NCI-H2081 treated with DMSO at 0.1 percent for 48 hours (cell line): ENCODE measurements around the gene ERC1.
"Not testable (repeated sequence)": the region's sequence is repeated elsewhere in the genome, so short reads cannot be mapped to it uniquely, and the experiment has no call there.

Experiments
- DNase-seq: peaks from one replicate; lab custom pipeline; 2025; lab: John Stamatoyannopoulos, UW

The ERC1 gene

DNA sequence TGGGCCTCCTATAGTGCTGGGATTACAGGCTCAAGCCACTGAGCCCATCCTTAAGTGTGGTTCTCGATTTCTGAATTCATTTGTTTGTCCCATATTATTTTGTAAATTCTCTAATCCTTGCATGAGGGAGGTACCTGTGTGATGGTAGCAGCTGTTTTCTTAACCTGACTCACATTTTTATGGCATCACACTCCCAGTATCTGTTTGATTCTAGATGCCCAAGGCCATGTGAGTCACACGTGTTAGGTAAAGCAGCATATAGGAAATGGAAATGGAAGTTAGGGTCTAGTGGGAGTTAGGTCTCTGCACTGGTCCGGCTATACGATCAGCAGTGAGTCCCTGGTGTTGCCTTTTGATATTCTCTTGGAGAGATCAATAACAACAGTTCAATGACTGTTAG, 198.1 kb downstream of the ERC1 start:
- DNase-seq, result no peak

DNA sequence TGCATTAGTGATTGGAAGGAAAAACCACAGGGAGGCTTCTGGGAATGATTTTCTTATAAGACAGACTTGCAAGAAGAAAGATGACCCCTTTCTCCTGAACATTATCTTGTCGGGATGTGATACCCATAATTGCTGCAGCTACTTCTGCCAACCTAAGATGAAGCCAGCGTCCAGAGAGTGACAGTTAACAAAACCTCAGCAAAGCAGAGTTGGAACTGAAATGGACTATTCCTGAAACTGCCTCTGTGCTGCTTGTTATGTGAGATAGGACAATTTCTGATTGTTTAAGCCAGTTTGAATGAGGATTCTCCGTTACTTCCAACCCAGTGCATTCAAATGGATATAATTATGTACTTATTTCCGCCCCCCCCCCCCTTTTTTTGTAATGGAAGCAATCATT, 204.5 kb downstream of the ERC1 start:
- DNase-seq, result no peak

DNA sequence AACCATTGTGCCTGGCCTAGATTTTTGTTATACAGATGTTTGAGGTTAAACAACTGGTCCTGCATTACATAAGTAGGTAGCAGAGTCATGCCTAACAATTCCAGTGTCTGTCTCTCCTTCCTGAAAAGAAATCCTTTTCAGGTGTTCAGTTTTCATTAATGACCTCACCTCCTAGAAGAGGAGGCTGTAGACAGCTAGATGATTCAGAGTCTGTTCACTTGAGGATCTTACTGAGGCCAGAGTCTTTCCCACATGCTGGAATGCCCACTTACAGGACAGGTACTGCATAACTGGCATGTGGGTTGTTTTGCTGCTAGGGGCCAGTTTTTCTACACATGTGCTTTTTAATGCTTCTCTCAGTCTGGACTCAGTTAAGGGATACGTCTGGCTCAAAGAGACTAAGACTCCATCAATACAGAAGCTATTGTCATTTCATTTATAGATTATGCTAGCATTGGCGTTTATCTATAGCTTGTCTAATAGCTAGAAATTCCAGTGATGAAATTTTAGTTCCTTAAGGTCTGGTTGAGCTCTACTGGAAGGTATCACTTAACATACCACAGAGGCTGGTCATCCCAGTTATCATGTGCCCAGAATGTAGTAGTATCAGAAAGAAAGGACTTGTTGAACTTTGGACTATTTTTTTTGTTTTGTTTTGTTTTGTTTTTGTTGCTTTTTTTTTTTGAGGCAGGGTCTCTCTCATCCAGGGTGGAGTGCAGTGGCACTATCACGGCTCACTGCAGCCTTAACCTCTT, 206.4 kb downstream of the ERC1 start:
- DNase-seq, result no peak

DNA sequence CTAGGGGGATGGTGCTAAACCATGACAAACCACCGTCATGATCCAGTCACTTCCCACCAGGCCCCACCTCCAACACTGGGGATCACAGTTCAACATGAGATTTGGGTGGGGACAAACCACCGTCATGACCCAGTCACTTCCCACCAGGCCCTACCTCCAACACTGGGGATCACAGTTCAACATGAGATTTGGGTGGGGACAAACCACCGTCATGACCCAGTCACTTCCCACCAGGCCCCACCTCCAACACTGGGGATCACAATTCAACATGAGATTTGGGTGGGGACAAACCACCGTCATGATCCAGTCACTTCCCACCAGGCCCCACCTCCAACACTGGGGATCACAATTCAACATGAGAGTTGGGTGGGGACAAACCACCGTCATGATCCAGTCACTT, 207.8 kb downstream of the ERC1 start:
- not testable (repeated sequence) for DNase-seq

DNA sequence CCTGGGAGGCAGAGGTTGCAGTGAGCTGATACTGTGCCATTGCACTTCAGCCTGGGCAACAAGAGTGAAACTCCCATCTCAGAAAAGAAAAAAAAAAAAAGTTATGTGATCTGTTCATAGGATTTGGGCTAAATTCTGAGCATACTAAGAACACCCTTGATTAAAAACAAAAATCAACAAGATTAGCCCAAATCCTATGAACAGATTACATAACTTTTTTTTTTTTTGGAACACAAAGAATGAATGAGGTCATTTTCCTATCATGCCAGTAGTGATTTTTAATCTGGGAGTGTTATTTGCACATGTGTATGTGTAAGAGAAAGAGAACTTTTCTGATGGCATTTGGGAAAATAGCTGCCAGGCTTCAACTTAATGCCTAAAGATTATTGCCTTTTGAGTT, 208.7 kb downstream of the ERC1 start:
- no peak for DNase-seq

DNA sequence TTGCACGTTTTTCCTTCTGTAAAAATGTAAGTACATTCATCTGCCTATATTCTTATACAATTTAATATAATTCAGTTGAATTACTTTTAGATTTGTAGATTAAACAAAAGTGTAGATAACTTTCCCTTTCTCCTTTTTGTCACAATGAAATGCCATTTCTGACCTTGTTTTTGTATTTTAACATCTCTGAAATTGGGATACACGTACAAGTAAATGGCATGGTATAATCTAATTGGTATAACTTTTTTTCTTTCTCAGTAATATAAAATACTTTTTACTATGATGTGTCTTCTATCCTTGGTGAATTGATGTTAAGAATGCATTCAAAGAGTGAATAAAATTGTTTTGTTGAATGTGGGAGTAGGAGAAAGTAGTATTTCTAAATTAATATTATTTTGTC, 210.0 kb downstream of the ERC1 start:
- no peak for DNase-seq

DNA sequence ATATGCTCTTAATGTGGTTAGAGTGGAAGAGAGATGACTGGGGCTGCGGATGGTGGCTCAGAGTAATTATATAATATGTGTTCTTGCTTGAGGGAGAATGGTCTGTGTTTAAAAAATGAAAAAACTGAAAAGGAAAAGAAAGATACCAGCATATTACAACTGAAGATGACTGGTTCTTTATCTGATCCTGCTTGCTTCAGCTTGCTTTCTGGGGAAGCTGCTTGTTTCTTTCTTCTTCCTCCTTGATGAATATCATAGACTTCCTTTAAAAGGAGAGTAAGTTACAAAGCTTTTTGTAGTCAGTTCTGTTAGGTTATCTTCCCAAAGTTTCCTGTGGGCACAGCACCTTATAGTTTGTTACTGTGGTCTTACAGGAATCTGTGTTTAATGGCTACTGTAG, 210.9 kb downstream of the ERC1 start:
- DNase-seq, result no peak

DNA sequence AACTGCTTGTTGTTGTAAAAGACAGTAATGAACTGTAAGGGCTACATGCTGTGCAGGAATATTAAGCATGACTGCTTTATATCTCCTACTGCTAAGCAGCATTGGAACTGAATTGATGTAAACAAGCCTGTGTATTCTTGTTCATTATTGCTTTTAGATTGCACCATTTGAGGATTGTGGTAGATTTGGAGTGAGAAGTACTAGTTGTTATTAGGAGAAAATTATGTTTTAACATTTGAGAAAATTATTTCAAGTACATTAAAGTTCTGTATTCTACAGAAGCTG, 212.7 kb downstream of the ERC1 start:
- no peak for DNase-seq

DNA sequence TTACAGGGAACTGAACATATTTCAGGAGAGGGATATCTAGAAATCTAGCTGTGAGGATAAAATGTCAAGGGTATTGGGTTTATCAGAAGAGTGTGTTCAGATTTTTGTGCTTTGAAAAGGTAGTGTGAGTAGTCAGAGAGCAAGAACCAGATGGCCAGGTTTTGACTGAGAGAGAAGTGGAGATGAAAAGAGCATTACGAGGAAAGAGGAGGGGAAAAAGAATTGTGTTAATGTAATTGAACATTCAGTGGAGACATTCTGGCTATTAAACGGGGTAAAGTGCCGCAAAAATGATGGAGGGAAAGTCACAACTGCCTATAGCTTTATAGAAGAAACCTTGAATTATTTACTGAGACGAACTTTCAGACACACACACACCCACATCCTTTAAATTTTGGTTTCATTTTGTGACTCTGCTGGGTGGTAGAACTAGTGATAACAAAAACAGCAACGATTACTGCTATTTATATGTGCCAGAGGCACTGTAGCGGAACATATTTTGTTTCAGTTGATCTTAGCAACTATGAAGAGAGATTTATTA, 213.6 kb downstream of the ERC1 start:
- no peak for DNase-seq

DNA sequence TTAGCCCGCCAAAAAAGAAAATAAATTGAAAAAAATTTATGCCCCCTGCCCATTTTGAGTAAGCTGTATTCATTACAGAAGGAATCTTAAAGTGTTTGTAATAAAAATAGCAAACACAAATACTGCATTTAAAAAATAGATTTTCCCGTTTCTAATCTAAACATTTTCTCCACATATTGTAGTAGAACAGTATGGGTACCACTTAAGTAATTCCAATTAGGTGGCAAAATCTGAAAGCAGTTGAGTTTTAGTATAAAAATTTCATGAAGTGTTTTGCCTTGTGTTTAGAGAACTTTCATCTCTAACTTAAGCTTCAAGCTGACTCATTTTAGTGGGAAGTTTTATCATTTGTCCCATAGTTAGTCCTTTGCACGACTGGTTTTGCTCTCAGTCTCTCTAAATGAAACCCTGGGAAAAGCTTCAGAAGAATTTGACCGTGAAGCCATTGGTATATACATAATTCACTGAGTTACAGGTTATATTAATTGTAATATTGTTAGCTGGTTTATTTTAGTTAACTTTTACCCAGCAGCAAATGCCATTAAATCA, 214.6 kb downstream of the ERC1 start:
- no peak for DNase-seq

DNA sequence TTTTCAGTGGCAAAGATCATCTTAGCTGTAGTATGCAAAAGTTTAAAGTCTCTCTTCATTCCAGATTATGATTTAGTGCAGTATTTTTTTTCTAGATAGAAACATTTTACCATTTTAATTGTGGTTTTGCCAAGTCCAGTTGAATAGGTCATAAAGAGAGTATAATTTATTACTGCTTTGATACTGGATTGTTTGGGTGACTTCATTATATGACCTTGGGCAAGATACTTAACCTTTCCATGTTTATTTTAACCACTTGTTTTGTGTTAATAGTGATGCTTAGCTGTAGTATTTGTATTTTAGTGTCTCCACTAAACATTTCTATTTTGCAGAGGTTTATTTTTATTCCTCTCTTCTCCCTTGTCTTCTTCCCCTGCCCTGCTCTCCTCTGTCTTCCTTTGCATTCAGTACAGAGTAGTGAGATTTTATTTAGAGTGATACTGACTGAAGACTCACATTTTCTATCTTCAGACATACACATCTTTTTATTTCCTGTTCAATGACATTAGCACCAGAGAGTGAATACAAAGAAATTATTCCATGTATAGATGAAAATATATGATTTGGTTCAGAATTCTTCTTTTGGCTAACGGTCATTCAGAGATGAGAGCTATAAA, 215.2 kb downstream of the ERC1 start:
- no peak for DNase-seq

DNA sequence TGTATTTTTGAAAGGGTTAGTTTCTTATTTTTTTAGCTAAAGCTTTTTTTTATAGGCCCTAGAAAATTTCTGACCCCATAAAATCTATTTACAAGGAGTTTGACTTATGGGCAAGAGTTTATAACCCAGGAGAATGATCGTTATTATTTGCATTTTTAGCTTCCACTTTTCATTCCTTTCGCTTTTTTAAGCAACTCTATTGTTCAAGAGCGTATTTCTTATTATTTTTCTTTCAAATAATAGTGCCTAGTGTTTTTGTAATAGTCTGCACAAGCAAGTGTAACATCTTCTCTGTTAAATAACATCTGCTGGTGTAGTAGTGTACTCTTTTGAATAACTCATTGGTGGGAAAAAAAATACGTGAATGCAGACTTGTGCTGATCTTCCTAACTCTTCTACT, 216.3 kb downstream of the ERC1 start:
- no peak for DNase-seq

DNA sequence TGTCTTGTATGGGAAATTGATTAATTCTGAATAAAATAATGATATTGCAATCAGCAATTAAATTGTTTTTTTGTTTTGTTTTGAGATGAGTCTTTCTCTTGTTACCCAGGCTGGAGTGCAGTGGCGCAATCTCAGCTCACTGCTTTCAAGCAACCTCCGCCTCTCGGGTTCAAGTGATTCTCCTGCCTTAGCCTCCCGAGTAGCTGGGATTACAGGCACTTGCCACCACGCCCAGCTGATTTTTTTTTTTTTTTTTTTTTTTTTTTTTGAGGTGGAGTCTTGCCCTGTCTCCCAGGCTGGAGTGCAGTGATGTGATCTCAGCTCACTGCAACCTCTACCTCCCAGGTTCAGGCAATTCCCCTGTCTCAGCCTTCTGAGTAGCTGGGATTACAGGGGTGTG, 217.7 kb downstream of the ERC1 start:
- DNase-seq, result not testable (repeated sequence)

DNA sequence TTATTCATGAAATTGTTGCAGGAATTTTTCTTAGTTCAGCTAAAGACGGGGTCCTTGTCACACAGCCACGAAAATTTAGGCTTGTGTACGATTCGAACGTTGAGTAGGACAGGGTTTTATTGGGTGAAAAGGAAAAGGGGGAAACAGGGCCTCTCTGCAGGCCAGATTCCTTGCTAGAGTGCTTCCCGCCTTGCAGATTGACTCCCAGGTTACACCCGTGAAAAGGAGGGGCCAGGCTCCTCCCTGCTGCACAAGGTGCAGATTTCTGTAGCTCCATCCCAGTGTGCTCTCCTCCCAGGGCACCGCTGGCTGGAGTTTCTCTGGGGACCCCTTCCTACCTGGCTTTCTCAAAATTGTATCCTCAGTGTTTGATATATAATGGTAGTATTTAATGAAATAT, 221.5 kb downstream of the ERC1 start:
- no peak for DNase-seq

DNA sequence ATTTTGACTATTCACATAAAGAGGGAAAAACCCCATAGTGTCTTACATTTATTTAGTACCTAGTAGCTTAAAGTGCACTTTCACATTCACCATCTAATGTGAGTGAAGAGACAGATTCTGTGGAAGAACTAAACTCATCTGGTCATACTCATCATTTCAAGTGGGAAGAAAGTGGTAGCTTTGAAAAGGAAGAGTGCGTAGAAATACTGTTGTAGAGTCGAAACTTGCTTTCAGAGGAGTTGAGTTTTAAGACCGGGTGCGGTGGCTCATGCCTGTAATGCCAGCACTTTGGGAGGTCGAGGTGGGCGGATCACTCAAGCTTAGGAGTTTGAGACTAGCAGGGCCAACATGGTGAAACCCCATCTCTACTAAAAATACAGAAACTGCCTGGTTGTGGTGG, 222.2 kb downstream of the ERC1 start:
- DNase-seq, result no peak

DNA sequence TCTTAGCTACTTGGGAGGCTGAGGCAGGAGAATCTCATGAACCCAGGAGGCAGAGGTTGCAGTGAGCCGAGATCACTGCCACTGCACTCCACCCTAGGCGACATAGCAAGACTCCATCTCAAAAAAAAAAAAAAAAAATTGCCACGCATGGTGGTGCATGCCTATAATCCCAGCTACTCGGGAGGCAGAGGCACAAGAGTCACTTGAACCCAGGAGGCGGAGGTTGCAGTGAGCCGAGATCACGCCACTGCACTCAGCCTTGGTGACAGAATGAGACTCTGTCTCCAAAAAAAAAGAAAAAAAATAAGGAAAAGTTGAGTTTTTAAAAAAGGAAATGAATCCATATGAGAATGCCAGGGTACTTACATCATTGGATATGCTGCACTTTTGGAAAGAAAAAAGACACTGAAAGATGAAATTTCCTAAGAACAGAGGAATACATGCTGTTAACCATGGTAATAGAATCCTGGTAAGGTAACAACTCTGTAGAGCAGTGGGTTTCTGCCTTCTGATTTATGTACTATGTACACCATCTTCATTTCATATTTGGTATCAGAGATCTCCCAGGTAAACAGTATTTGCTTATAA, 222.7 kb downstream of the ERC1 start:
- no peak for DNase-seq

DNA sequence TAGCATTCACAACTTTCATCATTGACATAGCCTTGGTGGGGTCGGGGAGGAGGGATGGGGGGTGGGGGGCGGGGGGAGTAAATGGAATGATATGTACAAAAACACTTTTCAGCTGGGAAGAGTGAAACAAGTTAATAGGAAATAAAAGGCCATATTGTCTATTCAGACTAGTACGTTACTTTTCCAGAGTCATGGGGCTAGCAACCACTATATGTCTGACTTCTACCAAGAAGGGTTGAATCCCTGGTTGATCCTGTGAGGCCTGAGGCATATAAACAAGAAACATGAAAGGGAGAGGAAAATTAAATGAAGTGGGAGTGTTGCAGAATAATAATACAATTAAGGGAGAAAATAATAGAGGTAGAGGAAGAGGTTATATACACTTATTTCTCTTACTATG, 225.5 kb downstream of the ERC1 start:
- DNase-seq, result no peak

DNA sequence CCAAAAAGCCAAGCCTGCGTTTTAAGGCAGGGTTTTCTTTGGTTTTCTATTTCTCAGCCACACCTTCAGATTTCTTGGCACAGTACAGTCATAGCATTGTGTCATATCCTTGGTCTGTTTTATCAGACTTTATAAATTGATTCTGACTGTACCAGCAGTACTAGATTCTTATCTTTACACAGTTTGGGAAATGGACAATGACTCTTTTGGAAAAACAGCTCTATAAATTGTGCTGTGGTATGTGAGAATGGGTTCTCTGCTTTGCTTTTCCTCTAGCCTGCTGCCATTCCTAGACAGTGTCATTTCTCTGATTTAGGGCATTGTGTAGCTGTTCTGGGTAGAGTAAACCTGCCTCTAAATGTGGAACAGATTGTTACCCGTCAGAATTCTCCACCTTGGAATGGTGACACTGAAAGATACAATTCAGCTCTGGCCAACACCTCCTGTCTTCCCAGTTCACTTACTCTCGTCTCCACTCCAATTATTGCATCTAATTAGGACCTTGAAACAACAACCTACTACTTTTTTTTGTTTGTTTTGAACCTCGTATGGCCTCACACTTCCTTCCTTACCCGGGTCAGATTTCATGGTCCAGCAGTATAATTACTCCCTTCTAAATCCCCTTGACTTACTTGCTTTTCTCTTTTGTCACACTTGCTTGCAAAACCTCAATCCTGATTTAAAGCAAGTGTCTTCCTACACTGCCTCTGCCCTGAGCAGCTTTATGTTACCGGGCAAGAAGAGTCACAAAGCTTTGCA, 226.3 kb downstream of the ERC1 start:
- DNase-seq, result no peak

DNA sequence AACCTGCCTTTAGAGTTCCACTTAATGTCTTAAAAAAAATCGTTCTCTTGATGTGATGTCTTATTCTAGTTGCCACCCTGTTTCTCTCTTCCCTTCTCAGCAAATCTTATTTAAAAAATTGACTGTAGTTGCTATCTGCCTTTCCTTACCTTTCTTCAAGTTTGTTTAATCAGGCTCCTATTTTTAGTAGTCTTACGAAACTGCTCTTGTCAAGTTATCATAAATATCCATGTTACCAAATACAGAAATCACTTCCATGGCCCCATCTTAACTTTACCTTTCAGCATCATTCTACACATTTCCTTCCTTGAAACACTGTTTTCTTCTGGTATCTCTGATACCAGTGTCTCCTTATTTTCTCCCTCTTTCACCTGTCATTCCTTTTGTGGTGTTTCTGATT, 227.3 kb downstream of the ERC1 start:
- no peak for DNase-seq

DNA sequence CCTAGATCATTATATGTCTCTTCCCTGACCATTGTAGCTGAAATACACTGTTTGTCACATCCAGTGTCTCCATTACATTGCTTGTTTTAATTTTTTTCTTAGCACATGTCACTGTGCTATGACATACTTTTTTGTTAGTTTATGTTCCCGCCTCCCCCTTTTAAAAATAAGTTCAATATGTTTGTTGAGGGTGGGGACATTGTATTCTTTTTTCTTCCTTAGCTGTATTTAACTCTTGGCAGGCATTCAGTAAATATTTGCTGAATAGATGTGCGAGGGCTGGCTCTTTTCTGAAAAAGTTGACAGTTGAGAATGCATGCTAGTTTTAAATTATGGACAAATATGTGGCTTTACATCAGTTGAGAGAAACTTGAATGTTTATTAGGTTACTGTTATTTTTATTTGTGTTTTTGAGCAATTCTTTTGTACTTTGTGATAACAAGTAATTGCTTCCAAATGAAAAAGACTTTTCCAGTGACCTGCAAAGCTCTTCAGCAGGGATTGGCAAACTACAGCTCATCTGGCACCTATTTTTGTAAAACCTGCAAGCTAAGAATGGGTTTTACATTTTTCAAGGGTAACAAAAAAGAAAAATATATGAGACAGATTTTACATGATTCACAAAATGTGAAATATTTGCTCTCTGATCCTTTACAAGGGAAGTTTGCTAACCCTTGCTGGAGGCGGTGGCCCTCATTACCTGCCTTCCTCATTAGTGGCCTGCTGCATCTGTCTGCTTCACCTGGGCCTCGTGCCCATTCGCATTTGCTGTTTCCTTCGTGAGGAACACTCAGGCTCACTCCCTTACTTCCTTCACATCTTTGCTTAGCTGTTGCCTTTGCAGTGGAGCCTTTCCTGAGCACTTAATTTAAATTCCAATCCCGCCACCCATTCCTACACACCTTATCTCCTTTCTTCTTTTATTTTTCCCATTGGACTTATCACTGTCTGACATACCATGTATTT, 229.4 kb downstream of the ERC1 start:
- DNase-seq, result peak; percentile 57

DNA sequence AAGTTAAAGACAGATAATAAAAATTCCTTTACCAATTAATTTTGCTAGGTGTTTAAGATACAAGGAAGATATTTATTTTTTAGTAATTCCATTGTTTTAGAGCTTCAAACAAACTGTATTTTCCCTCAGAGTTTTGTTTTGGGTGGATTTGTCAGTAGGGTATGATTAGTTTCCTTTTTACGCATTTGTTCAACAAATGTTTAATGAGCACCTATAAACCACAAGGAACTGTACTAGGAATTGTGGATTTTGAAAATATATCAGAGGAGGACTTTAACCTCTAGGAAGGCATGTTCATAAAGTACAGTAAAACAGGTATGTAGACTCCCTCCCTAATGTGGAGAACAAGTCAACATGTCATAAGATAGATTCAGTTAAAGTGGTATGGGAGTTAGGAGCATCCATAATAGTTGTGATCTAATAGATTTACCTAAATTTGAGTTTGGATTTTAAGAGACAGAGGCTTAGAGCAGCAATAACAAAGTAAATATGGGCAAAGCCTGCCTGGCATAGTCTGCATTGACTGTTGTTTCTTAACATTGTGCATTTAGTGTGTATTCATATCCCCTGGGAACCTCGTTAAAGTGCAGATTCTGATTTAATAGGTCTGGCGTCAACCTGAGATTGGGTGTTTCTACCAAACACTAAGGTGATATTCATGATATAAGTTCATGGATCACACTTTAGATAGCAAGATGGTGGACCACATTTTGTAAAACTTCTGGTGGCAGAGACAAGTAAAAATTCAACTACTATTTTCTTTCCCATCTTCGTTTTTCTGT, 232.0 kb downstream of the ERC1 start:
- no peak for DNase-seq
